GM19372 (cell line): ENCODE measurements around the gene GTF3C4.
"Not testable (repeated sequence)": the region's sequence is repeated elsewhere in the genome, so short reads cannot be mapped to it uniquely, and the experiment has no call there.

ENCODE experiments used
- ATAC-seq: cut with Tn5 transposase; IDR thresholded peaks from one replicate; pipeline ENCODE4 v1.9.1; 2021; ENCODE audit warnings: mild to moderate bottlenecking, low read depth, moderate library complexity; ENCODE audit not compliant: unreplicated experiment

GTF3C4 gene

DNA sequence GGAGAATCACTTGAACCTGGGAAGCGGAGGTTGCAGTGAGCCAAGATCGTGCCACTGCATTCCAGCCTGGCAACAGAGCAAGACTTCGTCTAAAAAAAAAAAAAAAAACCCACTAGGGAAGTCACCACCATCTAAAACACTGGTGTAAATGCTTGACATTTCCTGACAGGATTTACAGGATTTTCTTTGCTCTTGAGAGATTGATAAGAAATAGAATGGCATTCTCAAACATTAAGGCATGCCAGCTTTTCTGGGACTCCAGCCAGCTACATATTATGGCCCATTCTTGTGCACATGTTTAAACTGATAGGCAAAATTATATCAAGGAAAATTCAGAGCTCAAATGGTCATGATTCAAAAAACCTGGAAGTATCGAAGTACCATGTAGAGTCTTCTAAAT is 28.7 kb downstream of the GTF3C4 start:
- no peak for ATAC-seq

- no peak for ATAC-seq
These were observed 29.7 kb downstream of the GTF3C4 start for GRCh38 chr9:132699956-132700355.

- ATAC-seq, result no peak
These were observed 32.0 kb downstream of the GTF3C4 start for GRCh38 chr9:132702254-132702653.

DNA sequence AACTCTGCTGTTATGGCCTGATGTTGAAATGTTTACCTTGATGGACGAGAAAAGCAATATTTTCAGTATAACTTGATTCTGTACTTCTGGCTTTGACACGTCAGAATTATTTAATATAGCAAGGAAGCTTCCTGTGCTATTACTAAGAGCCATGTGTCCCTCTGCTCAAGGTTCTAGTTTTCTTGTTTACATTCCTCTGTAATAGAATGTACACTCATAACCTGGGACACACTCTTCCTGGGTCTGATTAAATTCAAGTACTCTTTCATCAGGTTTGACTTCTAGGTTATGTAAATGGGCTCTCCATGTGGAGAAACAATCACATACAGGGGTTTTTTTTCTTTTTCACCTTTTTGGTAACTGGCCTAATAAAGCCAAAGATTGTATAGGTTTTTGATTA is 33.1 kb downstream of the GTF3C4 start:
- no peak for ATAC-seq

DNA sequence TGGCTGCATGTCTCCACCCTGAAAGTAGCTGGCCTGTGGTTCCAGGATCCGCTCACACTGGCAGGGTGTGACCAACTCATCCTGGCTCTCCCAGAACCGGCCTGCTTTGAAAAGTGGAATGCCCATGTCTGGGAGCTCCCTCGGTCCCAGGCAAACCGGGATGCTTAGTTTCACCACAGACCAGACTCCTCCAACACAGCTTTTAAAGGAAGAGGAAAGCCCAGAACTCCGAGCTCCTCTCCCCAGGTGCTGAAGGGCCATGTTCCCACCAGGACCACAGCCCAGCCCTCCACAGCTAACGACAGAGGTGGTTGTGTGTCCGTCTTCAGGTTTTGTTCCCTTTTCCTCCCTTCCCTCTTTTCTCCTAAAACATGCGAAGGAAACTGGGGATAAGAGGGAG is 38.0 kb downstream of the GTF3C4 start:
- no peak for ATAC-seq

DNA sequence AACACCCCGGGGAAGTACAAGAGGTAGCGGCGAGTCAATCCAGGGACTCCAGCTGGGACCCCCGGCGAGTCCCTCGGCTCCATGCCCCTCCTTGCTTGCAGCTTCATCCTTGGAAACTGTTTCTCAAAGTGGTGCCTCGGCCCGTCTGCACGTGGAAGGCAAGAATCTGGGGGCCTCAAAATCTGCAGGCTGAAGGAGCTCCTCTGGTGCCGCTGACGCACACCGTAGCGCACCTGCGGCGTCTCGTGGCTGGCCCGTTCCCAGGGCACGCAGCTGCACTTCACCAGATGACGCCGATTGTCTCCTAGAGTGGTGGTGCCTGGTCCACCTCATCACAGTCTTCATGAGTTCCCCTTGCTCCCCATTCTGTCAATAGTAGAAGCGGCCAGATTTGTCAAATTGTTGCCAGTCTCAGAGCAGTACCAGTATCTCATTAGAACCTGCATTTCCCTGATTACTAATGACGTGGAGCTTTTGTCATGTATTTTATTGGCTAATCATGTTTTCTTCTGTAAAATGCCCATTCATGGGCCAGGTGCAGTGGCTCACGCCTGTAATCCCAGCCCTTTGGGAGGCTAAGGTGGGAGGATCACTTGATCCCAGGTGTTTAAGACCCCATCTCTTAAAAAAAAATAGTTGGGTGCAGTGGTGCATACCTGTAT is 38.6 kb downstream of the GTF3C4 start:
- no peak for ATAC-seq

GRCh38 chr9:132710333-132710732 is 40.1 kb downstream of the GTF3C4 start:
- ATAC-seq, result no peak

- ATAC-seq, result not testable (repeated sequence)
These were observed 40.9 kb downstream of the GTF3C4 start for GRCh38 chr9:132711152-132711551.

DNA sequence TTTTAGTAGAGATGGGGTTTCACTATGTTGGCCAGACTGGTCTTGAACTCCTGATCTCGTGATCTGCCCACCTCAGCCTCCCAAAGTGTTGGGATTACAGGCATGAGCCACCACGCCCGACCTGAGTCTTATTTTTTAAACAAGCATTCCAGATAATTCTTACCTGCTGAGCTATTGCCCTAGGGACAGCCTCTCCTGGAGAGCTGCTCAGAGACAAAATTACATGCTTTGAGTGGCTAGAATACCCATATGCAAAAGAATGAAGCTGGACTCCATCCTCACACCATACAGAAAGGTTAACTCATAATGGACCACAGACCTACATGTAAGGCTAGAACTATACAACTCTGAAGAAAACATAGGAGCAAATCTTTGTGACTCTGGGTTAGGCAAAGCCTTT is 41.6 kb downstream of the GTF3C4 start:
- no peak for ATAC-seq

GRCh38 chr9:132712753-132713152 is 42.5 kb downstream of the GTF3C4 start:
- ATAC-seq, result no peak

GRCh38 chr9:132716007-132716406 is 45.7 kb downstream of the GTF3C4 start:
- ATAC-seq, result no peak

- no peak for ATAC-seq
These were observed 47.2 kb downstream of the GTF3C4 start for GRCh38 chr9:132717326-132717945.

GRCh38 chr9:132718381-132718928 is 48.2 kb downstream of the GTF3C4 start:
- ATAC-seq, result not testable (repeated sequence)

DNA sequence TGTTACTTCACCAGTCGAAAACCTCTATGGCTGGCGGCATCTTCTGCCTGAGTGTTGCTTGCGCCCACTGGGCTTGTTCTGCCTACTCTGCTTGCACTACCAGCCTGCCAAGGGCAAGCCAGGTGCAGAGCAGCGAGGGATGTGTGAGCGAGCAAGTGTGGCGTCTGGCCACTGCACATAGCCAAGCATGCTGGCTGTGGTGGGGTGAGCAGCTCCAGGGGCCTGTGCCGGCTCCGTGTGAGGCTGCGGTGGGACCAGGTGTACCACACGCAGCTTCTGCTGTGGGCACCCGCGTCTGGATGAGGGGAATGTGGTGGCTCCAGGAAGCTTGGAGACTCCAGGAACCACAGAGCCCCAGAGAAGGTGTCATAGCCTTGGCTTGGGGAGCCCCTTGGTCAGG is 51.4 kb downstream of the GTF3C4 start:
- ATAC-seq, result no peak

- ATAC-seq, result no peak
These were observed 52.4 kb downstream of the GTF3C4 start for GRCh38 chr9:132722564-132723065.

- ATAC-seq, result no peak
These were observed 53.5 kb downstream of the GTF3C4 start for GRCh38 chr9:132723809-132724208.

GRCh38 chr9:132725306-132725705 is 55.0 kb downstream of the GTF3C4 start:
- ATAC-seq, result no peak

DNA sequence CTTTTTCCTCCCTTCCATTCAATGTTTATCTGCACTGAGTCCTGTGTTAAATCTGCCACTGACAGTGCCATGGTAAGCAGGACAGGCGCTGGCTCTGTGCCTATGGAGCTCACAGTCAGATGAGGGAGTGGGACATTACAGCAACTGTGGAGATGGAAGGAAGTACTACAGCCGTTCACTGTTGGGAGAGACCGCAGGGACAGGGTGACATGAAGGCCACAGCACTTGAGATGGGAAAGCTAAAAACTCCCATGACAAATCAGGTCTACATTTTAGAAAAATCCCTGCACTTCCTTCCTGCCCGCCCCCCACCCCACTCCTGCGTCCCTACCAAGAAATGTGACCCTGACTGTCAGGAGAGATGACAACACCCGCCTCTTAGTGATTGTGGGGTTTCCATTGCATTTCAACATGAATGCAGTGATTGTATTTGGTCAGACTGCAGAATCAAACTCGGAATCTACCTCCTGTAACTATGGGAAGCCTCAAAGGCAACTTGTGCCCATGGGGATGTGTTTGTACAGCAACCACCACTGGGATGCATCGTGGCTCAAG is 56.4 kb downstream of the GTF3C4 start:
- ATAC-seq, result no peak

- ATAC-seq, result no peak
These were observed 57.8 kb downstream of the GTF3C4 start for GRCh38 chr9:132728071-132728470.

DNA sequence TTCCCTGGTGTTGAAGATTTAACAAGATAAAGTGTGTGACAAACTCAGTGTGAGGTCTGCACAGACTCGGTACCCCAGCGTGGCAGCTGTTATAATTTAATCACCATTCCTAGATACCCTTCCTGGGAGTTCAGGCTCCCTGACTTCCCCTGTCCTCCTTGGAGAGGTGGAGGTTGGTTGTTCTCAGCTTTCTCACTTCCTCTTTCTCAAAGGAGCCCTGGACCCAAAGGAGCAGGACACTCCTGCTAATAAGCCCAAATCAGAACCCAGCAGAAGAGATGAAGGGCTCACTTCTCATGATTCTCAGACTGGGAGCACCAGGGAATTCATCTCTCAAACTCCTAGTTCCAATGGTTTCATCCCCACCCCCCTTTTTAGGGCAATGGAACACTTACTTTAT is 58.2 kb downstream of the GTF3C4 start:
- no peak for ATAC-seq

- ATAC-seq, result no peak
These were observed 59.1 kb downstream of the GTF3C4 start for GRCh38 chr9:132729235-132729890.
